ENCODE results near the gene IP6K1. TPM values are rescaled to one million over a fixed set of nuclear protein-coding genes. Genes with fewer than 3 reads are reported as not detected.

The IP6K1 gene
- total RNA-seq, 4 donors from 2014 or later = 13.5 to 22.2 (median 19.5) TPM

DNA sequence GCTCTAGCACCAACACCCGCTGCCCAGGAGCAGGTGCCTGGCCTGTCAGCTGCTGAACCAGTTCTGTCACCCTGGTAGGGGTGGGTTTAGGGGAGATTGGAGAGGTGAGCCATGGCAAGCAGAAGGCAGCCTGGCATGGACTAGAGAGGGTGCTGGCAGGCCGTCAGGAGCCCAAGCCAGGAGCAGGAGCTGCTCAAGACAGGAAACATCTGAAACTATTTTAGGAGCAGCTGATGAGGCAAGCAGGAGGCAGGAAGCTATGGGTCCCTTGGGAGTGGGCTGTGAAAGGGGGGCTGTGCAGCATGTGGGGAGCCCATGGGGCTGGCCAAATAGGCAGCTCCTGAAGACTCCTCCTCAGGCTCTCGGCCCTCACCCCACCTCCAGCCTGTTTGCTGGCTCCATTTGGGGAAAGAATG is 19.0 kb upstream of the IP6K1 start:
- Histone ChIP-seq H3K27me3 (no peaks in the 10 kb centered on the region), H3K36me3 (no peaks in the 10 kb centered on the region), H3K27ac (peak overlapping the region; percentile 89 to 97 (median 93)), H3K9me3 (no peaks in the 10 kb centered on the region), H3K4me3 (peak overlapping the region in 3 of 4 donors; percentile 27 to 89 (median 83)), H3K4me1 (peaks cover 40 to 45% of the 10 kb centered on the region in 2 donors)
- intact Hi-C loops (cut with DNase I; ENCODE audit: low total_unique reads) (loop anchor here (1.0 kb wide), 1 partner anchor 19 kb away; the partner anchor contains the start of gene IP6K1), in situ Hi-C loops (cut with MboI; ENCODE audit: low sequenced_read_pairs in 4 of 4) (loop anchor here in 1 of 4 donors (5.0 kb wide), 1 partner anchor 37 kb away; no protein-coding TSS in a partner anchor)
- peak; percentile 87 to 98 for DNase-seq
- peak; percentile 80 to 81 for ATAC-seq
- TF ChIP-seq POLR2A (IDR thresholded peaks at IDR 0.05) = peak; percentile 2 to 13
- TF ChIP-seq, protein P1, sequence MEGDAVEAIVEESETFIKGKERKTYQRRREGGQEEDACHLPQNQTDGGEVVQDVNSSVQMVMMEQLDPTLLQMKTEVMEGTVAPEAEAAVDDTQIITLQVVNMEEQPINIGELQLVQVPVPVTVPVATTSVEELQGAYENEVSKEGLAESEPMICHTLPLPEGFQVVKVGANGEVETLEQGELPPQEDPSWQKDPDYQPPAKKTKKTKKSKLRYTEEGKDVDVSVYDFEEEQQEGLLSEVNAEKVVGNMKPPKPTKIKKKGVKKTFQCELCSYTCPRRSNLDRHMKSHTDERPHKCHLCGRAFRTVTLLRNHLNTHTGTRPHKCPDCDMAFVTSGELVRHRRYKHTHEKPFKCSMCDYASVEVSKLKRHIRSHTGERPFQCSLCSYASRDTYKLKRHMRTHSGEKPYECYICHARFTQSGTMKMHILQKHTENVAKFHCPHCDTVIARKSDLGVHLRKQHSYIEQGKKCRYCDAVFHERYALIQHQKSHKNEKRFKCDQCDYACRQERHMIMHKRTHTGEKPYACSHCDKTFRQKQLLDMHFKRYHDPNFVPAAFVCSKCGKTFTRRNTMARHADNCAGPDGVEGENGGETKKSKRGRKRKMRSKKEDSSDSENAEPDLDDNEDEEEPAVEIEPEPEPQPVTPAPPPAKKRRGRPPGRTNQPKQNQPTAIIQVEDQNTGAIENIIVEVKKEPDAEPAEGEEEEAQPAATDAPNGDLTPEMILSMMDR (IDR thresholded peaks at IDR 0.05 in 4 of 5, conservative IDR thresholded peaks at IDR 0.05 in 1 of 5) = no peak

DNA sequence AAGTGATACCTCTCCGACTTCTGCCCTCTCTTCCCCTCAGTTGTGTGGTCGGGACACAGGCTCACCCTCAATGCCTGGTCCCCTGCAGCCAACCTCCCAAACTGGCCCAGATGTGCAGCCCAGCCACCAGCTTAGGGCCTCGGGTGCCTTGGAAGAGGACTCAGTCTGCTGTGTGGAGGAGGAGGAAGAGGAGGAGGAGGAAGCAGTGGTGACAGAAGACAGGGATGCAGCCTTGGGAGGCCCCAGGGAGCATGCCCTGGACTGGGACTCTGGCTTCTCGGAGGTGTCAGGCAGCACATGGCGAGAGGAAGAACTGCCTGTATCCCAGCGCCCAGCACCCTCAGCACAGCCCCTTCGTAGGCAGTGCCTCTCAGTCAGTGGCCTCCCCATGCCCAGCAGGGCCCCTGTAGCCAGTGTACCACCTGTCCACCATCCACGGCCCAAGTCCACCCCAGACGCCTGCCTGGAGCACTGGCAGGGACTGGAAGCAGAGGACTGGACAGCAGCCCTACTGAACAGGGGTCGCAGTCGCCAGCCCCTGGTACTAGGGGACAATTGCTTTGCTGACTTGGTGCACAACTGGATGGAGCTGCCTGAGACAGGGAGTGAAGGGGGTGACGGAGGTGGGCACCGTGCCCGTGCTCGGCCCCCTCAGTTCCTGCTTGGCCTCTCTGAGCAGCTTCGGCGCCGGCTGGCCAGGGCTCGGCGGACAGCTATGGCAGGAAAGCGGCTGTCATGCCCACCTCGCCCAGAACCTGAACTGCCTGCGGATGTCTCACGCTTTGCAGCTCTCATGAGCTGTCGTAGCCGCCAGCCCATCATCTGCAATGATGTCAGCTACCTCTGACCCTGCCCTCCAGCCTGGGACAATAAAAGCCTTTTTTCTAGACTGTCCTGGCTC is 18.0 kb upstream of the IP6K1 start:
- DNase-seq (no peak), ATAC-seq (no peak)
- in situ Hi-C loops (cut with MboI; ENCODE audit: low sequenced_read_pairs in 4 of 4) (loop anchor here in 2 of 4 donors (5.0 kb wide), 1 partner anchor 38 kb away; no protein-coding TSS in a partner anchor), intact Hi-C loops (cut with DNase I; ENCODE audit: low total_unique reads) (loop anchor here (1.0 to 5.0 kb wide), 2 partner anchors 18 to 98 kb away; partner anchors contain the start of genes IP6K1 and MST1R)
- no peaks in the 10 kb centered on the region for H3K9me3 ChIP-seq
- no peaks in the 10 kb centered on the region for H3K36me3 ChIP-seq
- no peaks in the 10 kb centered on the region for H3K27me3 ChIP-seq
- peak overlapping the region; percentile 83 to 99 (median 88) for H3K4me3 ChIP-seq
- TF ChIP-seq POLR2A (IDR thresholded peaks at IDR 0.05) = no peak
- TF ChIP-seq, protein P1 (IDR thresholded peaks at IDR 0.05 in 4 of 5, conservative IDR thresholded peaks at IDR 0.05 in 1 of 5) = no peak
- H3K27ac ChIP-seq = peak overlapping the region; percentile 89 to 97 (median 93)
- H3K4me1 ChIP-seq = peaks cover 40 to 45% of the 10 kb centered on the region in 2 donors

DNA sequence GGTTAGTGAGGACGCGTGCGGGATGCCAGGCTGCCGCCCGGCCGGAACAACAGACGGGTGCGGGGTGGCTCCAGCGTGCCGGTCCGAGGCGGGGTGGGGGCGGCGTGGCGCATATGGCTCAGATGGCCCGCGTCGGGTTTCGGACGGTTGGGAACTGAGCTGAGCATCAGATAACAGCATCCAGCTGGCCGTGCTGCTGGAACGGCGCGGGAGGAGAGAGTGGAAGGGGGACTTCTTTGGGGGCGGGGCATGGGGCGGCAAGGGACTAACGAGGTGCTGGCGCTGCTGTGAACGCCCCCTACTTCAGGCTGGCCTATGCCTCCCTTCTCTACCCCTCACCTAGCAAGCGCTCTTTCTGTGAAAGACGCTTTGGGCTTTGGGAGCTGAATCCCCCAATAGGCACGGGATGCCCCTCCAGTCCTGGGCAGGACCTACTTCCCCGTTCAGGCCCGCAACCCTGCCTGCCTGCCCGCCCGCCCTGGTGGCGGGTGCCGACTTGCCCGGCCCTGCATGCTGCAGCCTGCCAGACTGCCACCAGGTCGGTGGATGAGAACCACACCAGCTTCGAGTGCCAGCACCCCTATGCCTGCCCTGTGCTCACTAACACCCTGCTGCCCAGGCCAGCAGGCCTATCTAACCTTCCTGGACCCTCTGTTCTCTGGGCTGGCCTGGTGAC is 17.3 kb upstream of the IP6K1 start:
- ATAC-seq (peak; percentile 15 to 18), DNase-seq (peak in 1 of 2 donors; percentile 28)
- Histone ChIP-seq H3K4me1 (peaks cover 40 to 45% of the 10 kb centered on the region in 2 donors), H3K27ac (peak overlapping the region; percentile 89 to 97 (median 93)), H3K9me3 (no peaks in the 10 kb centered on the region), H3K36me3 (no peaks in the 10 kb centered on the region), H3K4me3 (peak overlapping the region; percentile 83 to 99 (median 88)), H3K27me3 (no peaks in the 10 kb centered on the region)
- intact Hi-C loops (cut with DNase I; ENCODE audit: low total_unique reads) = loop anchor here (2.0 to 5.0 kb wide), 2 partner anchors 81 to 99 kb away; partner anchors contain the start of genes GMPPB and MST1R
- in situ Hi-C loops (cut with MboI; ENCODE audit: low sequenced_read_pairs in 4 of 4) = loop anchor here in 1 of 4 donors (5.0 kb wide), 1 partner anchor 39 kb away; no protein-coding TSS in a partner anchor
- TF ChIP-seq, protein P1 (IDR thresholded peaks at IDR 0.05 in 4 of 5, conservative IDR thresholded peaks at IDR 0.05 in 1 of 5) = peak in 1 of 5 experiments; percentile 14
- no peak for TF ChIP-seq POLR2A (IDR thresholded peaks at IDR 0.05)

DNA sequence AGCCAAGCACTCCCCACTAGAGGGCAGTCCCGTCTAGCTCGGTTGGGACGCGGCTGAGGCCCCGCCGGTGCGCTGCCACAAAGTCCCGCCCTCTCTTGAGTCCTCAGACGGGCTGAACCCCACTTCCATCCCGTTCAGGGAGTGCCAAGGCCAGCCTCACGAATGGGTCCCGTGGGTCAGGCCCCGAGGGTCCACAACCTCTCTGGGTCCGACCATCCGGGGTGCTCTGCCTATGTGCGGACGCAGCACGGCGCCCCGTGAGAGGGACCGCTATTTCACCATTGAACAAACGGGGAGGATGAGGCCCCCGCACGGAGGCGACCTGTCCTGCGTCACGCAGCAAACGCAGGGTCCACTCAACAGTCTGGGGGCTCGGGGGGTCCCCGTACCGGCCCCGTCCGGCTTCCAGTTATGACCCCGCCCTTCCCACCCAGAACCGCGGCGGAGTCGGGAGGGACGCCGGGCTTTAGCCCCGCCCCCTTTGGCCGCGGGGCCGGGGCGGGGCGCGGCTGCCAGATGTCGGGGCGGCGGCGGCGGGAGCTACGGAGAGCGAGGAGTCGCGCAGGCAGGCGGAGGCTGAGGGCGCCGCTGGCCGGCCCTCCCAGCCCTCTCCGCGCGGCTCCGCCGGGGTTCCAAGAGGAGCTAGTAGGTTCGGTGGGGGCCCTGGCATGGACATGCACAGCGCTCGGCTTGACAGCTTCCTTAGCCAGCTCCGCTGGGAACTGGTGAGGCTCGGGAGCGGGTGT is 16.6 kb upstream of the IP6K1 start, which contains the start of gene INKA1:
INKA1 (plus strand) TSS at position 543 of the 746 bp plus-strand sequence; CDS start at position 675, 132 bp downstream.
- in situ Hi-C loops (cut with MboI; ENCODE audit: low sequenced_read_pairs in 4 of 4) = loop anchor here in 1 of 4 donors (5.0 kb wide), 1 partner anchor 39 kb away; no protein-coding TSS in a partner anchor
- peak; percentile 80 to 86 for DNase-seq
- no peaks in the 10 kb centered on the region for H3K27me3 ChIP-seq
- peaks cover 40 to 45% of the 10 kb centered on the region in 2 donors for H3K4me1 ChIP-seq
- peak; percentile 88 to 89 for TF ChIP-seq POLR2A (IDR thresholded peaks at IDR 0.05)
- TF ChIP-seq, protein P1 (IDR thresholded peaks at IDR 0.05 in 4 of 5, conservative IDR thresholded peaks at IDR 0.05 in 1 of 5) = peak; percentile 84 to 96 (median 94)
- H3K27ac ChIP-seq = peak within 1 kb of the TSS; percentile 89 to 97 (median 93)
- intact Hi-C loops (cut with DNase I; ENCODE audit: low total_unique reads) = loop anchor here (1.0 to 5.0 kb wide), 3 partner anchors 36 to 99 kb away; partner anchors contain the start of genes GMPPB and MST1R
- no peaks in the 10 kb centered on the region for H3K9me3 ChIP-seq
- peak; percentile 68 to 82 for ATAC-seq
- H3K36me3 ChIP-seq = no peaks in the 10 kb centered on the region
- peak within 1 kb of the TSS; percentile 83 to 99 (median 88) for H3K4me3 ChIP-seq

Data from gastrocnemius medialis (tissue), 4 donors.